Activated CD4-positive, alpha-beta T cell treated with anti-CD3 and anti-CD28 coated beads for 36 hours (primary cell): ENCODE data around the gene ATP5IF1. TPM values are rescaled to one million over a fixed set of nuclear protein-coding genes. Genes with fewer than 3 reads are reported as not detected.

Experiments used
- ATAC-seq: fragments of 200-7000 bp; cut with Tn5 transposase; one replicate; pipeline ENCODE4 v1.10.0; 2021; ENCODE audit warnings: mild to moderate bottlenecking, moderate library complexity
- CTCF ChIA-PET: fragments of 350-600 bp; sonication (Branson Sonifier 250); formaldehyde crosslinking; loops from one replicate; lab custom pipeline; 2021; ENCODE audit warnings: antibody characterized with exemption; lab: Charles Lee
- POLR2A ChIA-PET: fragments of 350-600 bp; sonication (Branson Sonifier 250); formaldehyde crosslinking; loops from one replicate; lab custom pipeline; 2021; ENCODE audit warnings: antibody characterized with exemption, inconsistent platforms; lab: Charles Lee
- DNase-seq: peaks from one replicate; pipeline ENCODE4 v3.0.0-alpha.2; 2020
- H3K27ac Mint-ChIP-seq: one replicate; pipeline ENCODE4 v1.8.0; 2021; ENCODE audit warnings: mixed read lengths
- H3K27me3 Mint-ChIP-seq: one replicate; pipeline ENCODE4 v1.8.0; 2021; ENCODE audit warnings: mixed read lengths
- H3K36me3 Mint-ChIP-seq: one replicate; pipeline ENCODE4 v1.8.0; 2021; ENCODE audit warnings: low read depth, mixed read lengths
- H3K4me1 Mint-ChIP-seq: one replicate; pipeline ENCODE4 v1.8.0; 2021; ENCODE audit warnings: mixed read lengths
- H3K4me3 Mint-ChIP-seq: one replicate; pipeline ENCODE4 v1.8.0; 2021; ENCODE audit warnings: mild to moderate bottlenecking, moderate library complexity, mixed read lengths
- H3K9me3 Mint-ChIP-seq: one replicate; pipeline ENCODE4 v1.8.0; 2021; ENCODE audit warnings: low read depth, mixed read lengths
- intact Hi-C, 2 experiments: fragments of 100-400 bp; cut with DNase I in 1 of 2; cut with micrococcal nuclease in 1 of 2; formaldehyde crosslinking; loops; one replicate each; pipeline versions ENCODE4 v1.14.2 to v1.15.1; 2022 to 2024; cut with DNase I, micrococcal nuclease
- total RNA-seq, 2 experiments: library from RNA; stranded (reverse); gene quantifications; one replicate each; pipeline ENCODE4 v1.2.3, GENCODE V29; 2021

ATP5IF1 gene
- total RNA-seq, 2 experiments from 2014 or later: 192 to 195 TPM

DNA sequence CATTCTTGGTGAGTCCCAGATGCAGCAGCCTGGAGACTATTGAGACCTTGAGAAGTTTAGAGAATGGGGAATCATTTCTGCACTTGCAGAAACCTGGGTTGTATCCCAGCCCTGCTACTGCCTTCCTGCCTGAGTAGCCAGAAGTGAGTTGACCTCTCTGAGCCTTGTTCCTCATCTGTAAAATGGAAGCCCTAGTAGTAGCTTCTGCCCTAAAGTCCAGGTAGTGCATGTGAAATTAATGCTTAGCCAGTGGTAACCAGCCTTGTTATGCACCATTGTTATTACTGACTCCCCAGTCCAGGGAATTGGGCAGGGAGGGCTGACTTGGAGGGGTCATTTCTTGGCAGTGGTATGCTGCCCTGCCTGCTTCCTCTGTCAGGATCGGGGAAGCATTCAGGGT, 29.0 kb downstream of the ATP5IF1 start:
- DNase-seq (no peak), ATAC-seq (no peak)
- POLR2A ChIA-PET: interaction anchor here (0.7 kb wide), 1 partner anchor 75 kb away, joined by 7 read pairs; no protein-coding TSS in a partner anchor
- Mint-ChIP-seq H3K9me3 (no peaks in the 10 kb centered on the region), H3K27me3 (no peaks in the 10 kb centered on the region), H3K4me1 (peaks cover 14% of the 10 kb centered on the region), H3K36me3 (peaks cover 10% of the 10 kb centered on the region), H3K4me3 (no peak overlapping the region), H3K27ac (no peak overlapping the region)
- intact Hi-C loops: no loop called here
- CTCF ChIA-PET: interaction anchor here (0.7 to 4.4 kb wide), 3 partner anchors 13 to 33 kb away, joined by 3 to 21 read pairs (median 3); no protein-coding TSS in a partner anchor

DNA sequence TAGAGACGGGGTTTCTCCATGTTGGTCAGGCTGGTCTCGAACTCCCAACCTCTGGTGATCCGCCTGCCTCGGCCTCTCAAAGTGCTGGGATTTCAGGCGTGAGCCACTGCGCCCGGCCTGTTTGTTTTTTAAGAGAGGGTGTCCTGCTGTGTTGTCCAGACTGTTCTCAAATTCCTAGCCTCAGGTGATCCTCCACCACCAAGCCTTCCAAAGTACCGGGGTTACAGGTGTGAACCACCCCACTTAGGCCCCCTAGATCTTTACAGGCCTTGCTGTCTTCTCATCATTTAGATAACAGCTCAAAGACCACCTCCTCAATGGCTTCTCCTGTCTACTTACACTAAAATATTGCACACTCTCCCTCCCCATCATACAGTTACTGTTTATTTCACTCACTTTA, 29.7 kb downstream of the ATP5IF1 start:
- ChIA-PET CTCF (interaction anchor here (0.7 to 4.4 kb wide), 3 partner anchors 12 to 159 kb away, joined by 3 to 21 read pairs (median 3); no protein-coding TSS in a partner anchor), POLR2A (interaction anchor here (1.4 kb wide), 1 partner anchor 17 kb away, joined by 4 read pairs; no protein-coding TSS in a partner anchor)
- Mint-ChIP-seq H3K4me3 (no peak overlapping the region), H3K27ac (no peak overlapping the region), H3K36me3 (peaks cover 13% of the 10 kb centered on the region), H3K9me3 (no peaks in the 10 kb centered on the region), H3K27me3 (no peaks in the 10 kb centered on the region), H3K4me1 (peaks cover 14% of the 10 kb centered on the region)
- DNase-seq (no peak), ATAC-seq (no peak)
- intact Hi-C loops: no loop called here

DNA sequence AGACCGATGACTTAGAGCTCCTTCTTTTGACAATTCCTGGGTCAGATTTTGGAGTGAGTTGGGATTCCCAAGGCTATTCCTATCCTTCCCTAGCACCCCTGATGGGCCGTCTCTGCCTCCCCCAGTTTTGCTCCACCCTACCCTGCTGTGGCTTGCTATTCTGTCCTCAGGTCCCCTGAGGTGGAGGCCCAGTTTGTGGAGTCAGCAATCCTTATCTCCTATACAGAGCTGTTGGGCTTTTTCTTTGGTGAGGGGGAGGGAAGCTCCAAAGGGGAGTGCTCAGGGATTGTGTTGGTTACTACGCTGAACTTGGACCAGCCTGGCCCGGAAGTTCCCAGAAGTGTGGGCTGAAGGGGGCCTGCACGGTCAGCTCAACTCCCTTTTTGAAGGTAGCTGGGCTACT, 31.0 kb downstream of the ATP5IF1 start:
- Mint-ChIP-seq H3K4me1 (peaks cover 4% of the 10 kb centered on the region), H3K36me3 (peaks cover 10% of the 10 kb centered on the region), H3K27ac (no peak overlapping the region), H3K9me3 (no peaks in the 10 kb centered on the region), H3K27me3 (no peaks in the 10 kb centered on the region), H3K4me3 (no peak overlapping the region)
- CTCF ChIA-PET: interaction anchor here (0.6 to 4.4 kb wide), 2 partner anchors 18 to 155 kb away, joined by 3 to 21 read pairs; no protein-coding TSS in a partner anchor
- DNase-seq (no peak), ATAC-seq (no peak)
- POLR2A ChIA-PET: interaction anchor here (0.5 to 1.4 kb wide), 3 partner anchors 18 to 274 kb away, joined by 3 to 4 read pairs (median 4); no protein-coding TSS in a partner anchor
- intact Hi-C loops: no loop called here

DNA sequence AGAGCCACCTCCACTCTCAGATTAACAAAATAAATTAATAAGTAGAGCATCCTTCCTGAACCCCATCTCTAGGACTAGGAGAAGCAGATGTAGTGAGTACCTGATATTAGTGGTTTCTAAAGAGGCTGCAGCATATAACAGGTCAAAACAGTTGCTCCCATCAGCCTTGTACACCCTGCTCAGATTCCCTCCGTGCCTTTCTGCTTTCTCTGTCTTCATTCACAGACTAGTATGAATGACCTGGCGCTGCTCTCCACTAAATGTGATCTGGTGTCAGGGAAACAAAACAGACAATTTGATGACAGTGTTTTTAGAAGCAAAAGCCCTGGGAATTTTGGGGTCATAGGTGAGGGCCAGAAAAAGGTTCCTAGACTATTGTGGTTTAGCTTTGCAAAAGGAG, 31.7 kb downstream of the ATP5IF1 start:
- Mint-ChIP-seq H3K27ac (no peak overlapping the region), H3K27me3 (no peaks in the 10 kb centered on the region)

DNA sequence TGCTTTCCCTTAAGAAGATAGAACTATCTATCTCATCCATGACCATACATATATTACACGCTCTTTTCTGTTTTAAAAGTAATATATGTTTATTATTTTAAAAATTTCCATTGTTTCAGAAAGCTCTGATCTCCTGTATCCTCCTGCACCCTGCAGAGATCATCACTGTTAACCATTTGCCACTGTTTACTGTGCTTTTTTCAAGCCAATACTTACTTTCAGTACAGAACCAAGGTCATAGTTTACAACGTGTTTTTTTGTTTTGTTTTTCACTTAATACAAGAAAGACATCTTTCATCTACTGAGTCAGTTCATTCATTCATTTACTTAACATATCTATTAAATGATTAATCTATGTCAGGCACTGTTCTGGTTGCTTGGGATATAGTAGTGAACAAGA, 33.6 kb downstream of the ATP5IF1 start:
- H3K4me1 Mint-ChIP-seq: no peaks in the 10 kb centered on the region

More for the DNA sequence above, 31.7 kb downstream of the ATP5IF1 start:
- ATAC-seq (no peak), DNase-seq (no peak)
- ChIA-PET POLR2A (no interaction called here), CTCF (interaction anchor here (0.6 to 4.4 kb wide), 3 partner anchors 9 to 19 kb away, joined by 3 to 21 read pairs (median 8); no protein-coding TSS in a partner anchor)
- Mint-ChIP-seq H3K9me3 (no peaks in the 10 kb centered on the region), H3K36me3 (peaks cover 10% of the 10 kb centered on the region), H3K4me1 (peaks cover 4% of the 10 kb centered on the region), H3K4me3 (no peak overlapping the region)
- intact Hi-C loops: no loop called here

DNA sequence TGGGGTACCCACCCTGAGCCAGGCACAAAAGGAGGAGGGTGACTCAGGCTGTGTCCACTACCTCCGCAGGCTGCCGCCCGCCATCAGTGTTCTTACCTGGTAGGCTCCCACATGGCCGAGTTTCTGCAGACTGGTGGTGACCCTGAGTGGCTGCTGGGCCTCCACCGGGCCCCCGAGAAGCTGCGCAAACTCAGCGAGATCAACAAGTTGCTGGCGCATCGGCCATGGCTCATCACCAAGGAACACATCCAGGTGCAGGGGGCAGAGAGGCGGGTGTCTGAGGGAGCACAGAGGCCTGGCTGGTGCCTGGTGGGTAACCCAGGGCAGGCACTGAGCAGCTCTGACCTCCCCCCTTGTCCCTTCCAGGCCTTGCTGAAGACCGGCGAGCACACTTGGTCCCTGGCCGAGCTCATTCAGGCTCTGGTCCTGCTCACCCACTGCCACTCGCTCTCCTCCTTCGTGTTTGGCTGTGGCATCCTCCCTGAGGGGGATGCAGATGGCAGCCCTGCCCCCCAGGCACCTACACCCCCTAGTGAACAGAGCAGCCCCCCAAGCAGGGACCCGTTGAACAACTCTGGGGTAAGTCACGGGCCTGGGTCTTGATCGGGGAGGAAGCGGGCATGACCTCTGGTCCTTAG, 36.4 kb downstream of the ATP5IF1 start:
- no peaks in the 10 kb centered on the region for H3K9me3 Mint-ChIP-seq
- H3K4me3 Mint-ChIP-seq: no peak overlapping the region
- DNase-seq (no peak), ATAC-seq (no peak)
- H3K36me3 Mint-ChIP-seq: peaks cover 22% of the 10 kb centered on the region
- POLR2A ChIA-PET: interaction anchor here (1.0 to 1.3 kb wide), 2 partner anchors 11 kb away, joined by 3 to 5 read pairs; no protein-coding TSS in a partner anchor
- no peak overlapping the region for H3K27ac Mint-ChIP-seq
- no peaks in the 10 kb centered on the region for H3K4me1 Mint-ChIP-seq
- intact Hi-C loops: no loop called here
- CTCF ChIA-PET: interaction anchor here (0.5 to 0.6 kb wide), 2 partner anchors 16 to 25 kb away, joined by 3 read pairs; no protein-coding TSS in a partner anchor
- H3K27me3 Mint-ChIP-seq: no peaks in the 10 kb centered on the region

More for the DNA sequence above, 33.6 kb downstream of the ATP5IF1 start:
- intact Hi-C loops: no loop called here
- Mint-ChIP-seq H3K9me3 (no peaks in the 10 kb centered on the region), H3K4me3 (no peak overlapping the region), H3K36me3 (peaks cover 14% of the 10 kb centered on the region), H3K27ac (no peak overlapping the region), H3K27me3 (no peaks in the 10 kb centered on the region)
- POLR2A ChIA-PET: no interaction called here
- ATAC-seq (no peak), DNase-seq (no peak)
- CTCF ChIA-PET: interaction anchor here (0.9 to 2.2 kb wide), 2 partner anchors 21 to 31 kb away, joined by 3 to 8 read pairs; no protein-coding TSS in a partner anchor

DNA sequence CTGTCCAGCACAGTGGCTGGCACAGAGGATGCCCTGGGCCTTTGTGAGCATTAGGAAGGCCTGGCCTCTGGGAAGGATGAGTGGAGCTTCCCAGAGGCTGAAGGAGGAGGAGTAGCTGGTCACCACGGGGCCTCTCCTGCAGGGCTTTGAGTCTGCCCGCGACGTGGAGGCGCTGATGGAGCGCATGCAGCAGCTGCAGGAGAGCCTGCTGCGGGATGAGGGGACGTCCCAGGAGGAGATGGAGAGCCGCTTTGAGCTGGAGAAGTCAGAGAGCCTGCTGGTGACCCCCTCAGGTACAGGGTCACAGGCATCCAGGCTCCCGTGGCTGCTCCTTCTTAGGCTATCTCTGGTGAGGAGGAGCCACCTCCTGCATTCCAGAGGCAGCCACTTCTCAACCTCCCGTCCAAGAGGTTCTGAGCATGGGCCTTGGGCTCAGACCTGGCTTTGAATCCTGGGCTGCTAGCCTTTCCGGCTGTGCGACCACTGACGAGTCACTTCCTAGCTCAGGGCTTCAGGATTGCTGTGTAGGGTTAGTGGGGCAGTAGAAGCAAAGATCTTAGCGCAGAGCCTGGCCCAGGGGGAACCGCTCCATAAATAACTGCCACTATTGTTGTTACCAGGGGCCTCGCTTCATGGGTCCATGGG, 37.4 kb downstream of the ATP5IF1 start:
- ChIA-PET CTCF (interaction anchor here (0.6 kb wide), 1 partner anchor 24 kb away, joined by 3 read pairs; no protein-coding TSS in a partner anchor), POLR2A (interaction anchor here (0.5 to 1.3 kb wide), 2 partner anchors 12 to 81 kb away, joined by 3 to 5 read pairs; no protein-coding TSS in a partner anchor)
- H3K27me3 Mint-ChIP-seq: no peaks in the 10 kb centered on the region
- no peak overlapping the region for H3K27ac Mint-ChIP-seq
- DNase-seq (no peak), ATAC-seq (no peak)
- no peaks in the 10 kb centered on the region for H3K4me1 Mint-ChIP-seq
- intact Hi-C loops: no loop called here
- no peak overlapping the region for H3K4me3 Mint-ChIP-seq
- H3K36me3 Mint-ChIP-seq: peaks cover 30% of the 10 kb centered on the region
- H3K9me3 Mint-ChIP-seq: no peaks in the 10 kb centered on the region

DNA sequence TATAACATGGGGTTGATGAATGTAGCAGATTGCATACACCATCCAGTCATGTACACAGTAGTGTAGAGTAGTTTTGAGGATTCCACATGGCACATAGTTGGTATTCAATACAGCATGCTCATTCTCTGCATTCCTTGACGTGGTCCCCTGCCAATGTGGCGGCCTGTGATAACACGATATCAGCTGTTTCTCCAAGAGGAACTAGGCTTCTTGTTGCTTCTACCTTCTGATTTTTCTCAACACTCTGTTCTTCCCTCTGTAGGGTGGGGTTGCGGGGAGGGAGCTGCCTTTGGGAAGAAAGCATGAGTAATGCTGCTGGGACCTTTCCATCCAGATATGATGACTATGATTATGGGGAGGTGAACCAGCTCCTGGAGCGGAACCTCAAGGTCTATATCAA, 42.8 kb downstream of the ATP5IF1 start:
- Mint-ChIP-seq H3K27me3 (no peaks in the 10 kb centered on the region), H3K4me1 (no peaks in the 10 kb centered on the region), H3K27ac (no peak overlapping the region), H3K4me3 (no peak overlapping the region), H3K36me3 (peaks cover 40% of the 10 kb centered on the region), H3K9me3 (no peaks in the 10 kb centered on the region)
- intact Hi-C loops: no loop called here
- DNase-seq (no peak), ATAC-seq (no peak)
- ChIA-PET POLR2A (no interaction called here), CTCF (interaction anchor here (1.5 kb wide), 1 partner anchor 14 kb away, joined by 3 read pairs; no protein-coding TSS in a partner anchor)

DNA sequence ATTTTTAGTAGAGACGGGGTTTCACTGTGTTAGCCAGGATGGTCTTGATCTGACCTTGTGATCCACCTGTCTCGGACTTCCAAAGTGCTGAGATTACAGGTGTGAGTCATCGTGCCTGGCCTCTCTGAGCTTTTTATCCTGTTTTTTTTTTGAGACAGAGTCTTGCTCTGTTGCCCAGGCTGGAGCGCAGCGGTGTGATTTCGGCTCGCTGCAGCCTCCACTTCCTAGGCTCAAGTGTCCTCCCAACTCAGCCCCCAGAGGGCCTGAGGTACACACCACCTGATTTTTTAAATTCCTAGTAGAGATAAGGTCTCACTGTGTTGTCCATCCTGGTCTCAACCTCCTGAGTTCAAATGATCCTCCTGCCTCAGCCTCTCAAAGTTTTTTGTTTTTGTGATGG, 43.8 kb downstream of the ATP5IF1 start:
- H3K9me3 Mint-ChIP-seq: no peaks in the 10 kb centered on the region
- ChIA-PET POLR2A (interaction anchor here (1.2 kb wide), 1 partner anchor 35 kb away, joined by 3 read pairs; no protein-coding TSS in a partner anchor), CTCF (interaction anchor here (1.7 kb wide), 1 partner anchor 31 kb away, joined by 6 read pairs; no protein-coding TSS in a partner anchor)
- intact Hi-C loops: no loop called here
- H3K4me1 Mint-ChIP-seq: no peaks in the 10 kb centered on the region
- no peak overlapping the region for H3K27ac Mint-ChIP-seq
- no peak for DNase-seq
- peaks cover 40% of the 10 kb centered on the region for H3K36me3 Mint-ChIP-seq
- ATAC-seq: no peak
- no peaks in the 10 kb centered on the region for H3K27me3 Mint-ChIP-seq
- H3K4me3 Mint-ChIP-seq: no peak overlapping the region

DNA sequence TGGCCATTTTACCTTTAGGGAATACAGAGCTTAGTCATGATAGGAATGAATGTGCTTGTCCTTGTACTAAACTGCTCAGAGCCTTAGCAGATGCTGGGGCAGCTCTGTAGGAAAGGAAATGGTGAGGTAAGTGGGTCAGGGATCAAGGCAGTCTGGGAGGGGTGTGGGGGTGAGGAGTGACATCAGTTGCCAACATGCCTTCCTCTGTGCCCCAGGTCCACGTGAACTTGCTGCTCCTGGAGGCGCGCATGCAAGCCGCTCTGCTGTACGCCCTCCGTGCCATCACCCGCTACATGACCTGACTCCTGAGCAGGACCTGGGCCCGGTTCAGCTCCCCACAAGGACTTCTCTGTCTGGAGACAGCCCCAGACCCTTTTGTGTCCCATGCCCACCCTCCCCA, 44.6 kb downstream of the ATP5IF1 start:
- no peaks in the 10 kb centered on the region for H3K9me3 Mint-ChIP-seq
- POLR2A ChIA-PET: interaction anchor here (1.1 to 1.2 kb wide), 2 partner anchors 32 to 35 kb away, joined by 3 read pairs; no protein-coding TSS in a partner anchor
- no peaks in the 10 kb centered on the region for H3K27me3 Mint-ChIP-seq
- no peak overlapping the region for H3K4me3 Mint-ChIP-seq
- CTCF ChIA-PET: interaction anchor here (0.6 to 1.7 kb wide), 2 partner anchors 28 to 32 kb away, joined by 3 to 6 read pairs; no protein-coding TSS in a partner anchor
- DNase-seq (no peak), ATAC-seq (no peak)
- no peak overlapping the region for H3K27ac Mint-ChIP-seq
- intact Hi-C loops: no loop called here
- no peaks in the 10 kb centered on the region for H3K4me1 Mint-ChIP-seq
- H3K36me3 Mint-ChIP-seq: peaks cover 34% of the 10 kb centered on the region

DNA sequence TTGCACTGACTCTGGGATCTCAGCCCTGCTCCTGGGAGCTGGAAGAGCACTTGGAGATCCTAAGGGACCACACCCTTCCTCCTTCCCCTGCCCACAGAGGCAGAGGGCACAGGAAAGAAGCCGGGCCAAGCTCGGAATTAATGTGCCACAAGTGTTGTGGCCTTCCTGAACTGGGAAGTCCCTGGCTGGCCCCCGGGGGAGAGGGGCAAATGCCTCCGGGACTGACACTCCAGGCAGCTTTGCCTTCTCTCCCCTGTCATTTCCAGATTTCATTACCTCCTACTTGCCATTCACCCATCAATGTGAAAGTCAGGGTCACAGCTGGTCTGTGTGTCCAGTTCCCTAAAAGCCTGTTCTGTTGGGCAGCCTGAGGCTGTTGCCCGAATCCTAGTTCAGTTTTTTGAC, 45.1 kb downstream of the ATP5IF1 start:
- no peak for DNase-seq
- CTCF ChIA-PET: interaction anchor here (0.6 to 1.7 kb wide), 2 partner anchors 27 to 32 kb away, joined by 3 to 6 read pairs; no protein-coding TSS in a partner anchor
- Mint-ChIP-seq H3K27ac (no peak overlapping the region), H3K36me3 (peaks cover 34% of the 10 kb centered on the region), H3K9me3 (no peaks in the 10 kb centered on the region), H3K4me3 (no peak overlapping the region), H3K27me3 (no peaks in the 10 kb centered on the region), H3K4me1 (no peaks in the 10 kb centered on the region)
- no peak for ATAC-seq
- intact Hi-C loops: no loop called here
- POLR2A ChIA-PET: interaction anchor here (1.1 kb wide), 1 partner anchor 32 kb away, joined by 3 read pairs; no protein-coding TSS in a partner anchor
